Measurements from ENCODE around the gene WIPF2.

GRCh38 chr17:40173778-40174135 lies 45.3 kb upstream of the WIPF2 start:
- TF ChIP-seq CTCF (IDR thresholded peaks at IDR 0.05) (no peak), POLR2A (IDR thresholded peaks at IDR 0.05) (no peak)

All from ovary (tissue), 3 donors.